Measurements from ENCODE around the gene RBMX2.
A peak's percentile ranks its signal among the peaks of the same experiment; 100 is the strongest.
"Not testable (repeated sequence)": the region's sequence is repeated elsewhere in the genome, so short reads cannot be mapped to it uniquely, and the experiment has no call there.

RBMX2 gene, protein sequence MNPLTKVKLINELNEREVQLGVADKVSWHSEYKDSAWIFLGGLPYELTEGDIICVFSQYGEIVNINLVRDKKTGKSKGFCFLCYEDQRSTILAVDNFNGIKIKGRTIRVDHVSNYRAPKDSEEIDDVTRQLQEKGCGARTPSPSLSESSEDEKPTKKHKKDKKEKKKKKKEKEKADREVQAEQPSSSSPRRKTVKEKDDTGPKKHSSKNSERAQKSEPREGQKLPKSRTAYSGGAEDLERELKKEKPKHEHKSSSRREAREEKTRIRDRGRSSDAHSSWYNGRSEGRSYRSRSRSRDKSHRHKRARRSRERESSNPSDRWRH

DNA sequence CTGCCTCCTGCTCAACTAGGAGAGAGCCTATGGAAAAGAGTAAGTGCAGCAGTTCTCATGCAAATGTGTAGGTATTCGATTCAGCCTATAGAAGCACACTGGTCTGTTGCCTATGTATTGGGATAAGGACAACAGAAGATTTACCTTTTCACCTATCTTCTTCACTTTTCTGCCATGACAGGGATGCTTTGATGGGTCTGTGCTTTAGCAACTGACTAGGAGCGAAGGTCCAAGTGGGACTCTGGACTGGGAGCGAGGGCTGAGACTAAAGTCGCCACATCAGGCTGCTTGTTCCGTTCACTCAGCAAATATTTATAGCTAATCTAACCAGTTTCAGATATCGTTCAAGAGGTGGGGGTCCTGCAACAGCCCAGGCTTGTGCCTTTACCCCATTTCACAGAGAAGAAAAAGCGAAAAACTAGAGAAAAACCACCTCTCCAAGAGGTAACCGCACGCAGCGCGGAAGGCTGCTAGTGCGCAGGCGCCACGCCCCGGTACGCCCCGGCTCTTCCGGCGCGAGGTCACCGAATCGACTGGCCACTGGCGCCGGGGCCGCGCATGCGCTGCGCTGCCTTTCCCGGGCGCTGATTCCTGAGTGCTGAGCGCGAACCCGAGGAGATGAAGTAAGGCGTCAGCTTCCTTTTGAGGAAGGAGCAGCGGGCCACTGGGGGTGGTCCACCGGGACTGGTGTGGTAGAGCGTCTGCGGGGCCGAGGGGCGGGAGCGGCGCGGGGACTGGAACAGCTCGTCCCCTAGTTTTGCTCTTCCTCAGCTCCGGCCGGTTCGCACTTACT lies at the start of gene RBMX2:
TSS of gene RBMX2 (plus strand) at position 573 of the 793 bp plus-strand sequence. CDS start at position 619, 46 bp downstream.
- peak; percentile 29 to 49 (median 38) for DNase-seq (ENCODE audit: low read depth in 3 of 3, low spot score in 1 of 3)

DNA sequence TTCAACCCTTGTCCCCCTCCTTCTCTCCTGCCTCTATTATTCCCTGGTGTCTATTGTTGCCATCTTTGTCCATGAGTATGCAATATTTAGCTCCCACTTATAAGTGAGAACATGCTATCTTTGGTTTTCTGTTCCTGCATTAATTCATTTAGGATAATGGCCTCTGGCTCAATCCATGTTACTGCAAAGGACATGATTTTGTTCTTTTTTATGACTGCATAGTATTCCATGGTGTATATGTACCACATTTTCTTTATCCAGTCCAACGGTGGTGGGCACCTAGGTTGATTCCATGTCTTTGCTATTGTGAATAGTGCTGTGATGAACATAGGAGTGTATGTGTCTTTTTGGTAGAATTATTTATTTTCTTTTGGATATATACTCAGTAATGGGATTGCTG lies 49.7 kb upstream of the RBMX2 start:
- not testable (repeated sequence) for DNase-seq (ENCODE audit: low read depth in 3 of 3, low spot score in 1 of 3)

DNA sequence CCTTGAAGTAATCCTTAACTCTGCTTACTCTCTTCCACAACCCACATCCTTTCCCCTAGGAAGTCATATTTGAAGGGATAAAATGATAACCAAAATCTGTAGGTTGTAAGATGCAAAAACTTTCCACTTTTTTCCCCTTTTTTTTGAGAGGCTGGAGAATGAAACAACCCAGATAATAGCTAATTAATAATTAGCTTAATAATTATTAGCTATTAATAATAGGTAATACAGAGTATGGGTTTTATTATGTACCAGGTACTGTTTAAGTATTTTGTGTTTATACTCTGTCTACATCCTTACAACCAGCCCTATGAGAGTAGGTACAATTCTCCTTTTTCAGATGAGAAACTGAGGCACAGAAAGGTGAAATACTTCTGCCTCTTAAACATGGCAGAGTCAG lies 25.7 kb upstream of the RBMX2 start:
- no peak for DNase-seq (ENCODE audit: low read depth in 3 of 3, low spot score in 1 of 3)

GRCh38 chrX:130378024-130378669 lies 23.6 kb upstream of the RBMX2 start:
- DNase-seq (ENCODE audit: low read depth in 3 of 3, low spot score in 1 of 3): no peak

DNA sequence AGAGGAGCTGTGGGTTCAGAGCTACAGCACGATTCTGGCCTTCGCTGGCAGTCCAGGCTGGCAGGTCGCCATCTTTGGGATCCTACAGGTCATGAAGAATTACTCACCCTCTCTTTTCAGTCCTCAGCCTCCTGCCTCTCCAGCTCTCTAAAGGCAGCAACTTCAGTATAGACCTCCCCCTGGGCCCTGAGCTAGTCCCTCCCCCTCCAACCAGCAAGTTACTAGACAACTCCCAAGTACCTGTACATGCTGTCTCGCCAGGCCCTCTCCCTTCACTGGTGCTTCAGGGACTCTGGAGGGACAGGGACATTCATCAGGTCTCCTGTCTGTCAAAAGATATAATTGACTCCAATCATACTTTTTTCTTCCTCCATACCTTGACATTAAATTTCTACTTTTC lies 16.3 kb upstream of the RBMX2 start, which contains the start of gene GPR119:
TSS of gene GPR119 (minus strand) at position 155 of the 400 bp plus-strand sequence. CDS start 227 bp downstream, outside the sequence.
- no peak for DNase-seq (ENCODE audit: low read depth in 3 of 3, low spot score in 1 of 3)

DNA sequence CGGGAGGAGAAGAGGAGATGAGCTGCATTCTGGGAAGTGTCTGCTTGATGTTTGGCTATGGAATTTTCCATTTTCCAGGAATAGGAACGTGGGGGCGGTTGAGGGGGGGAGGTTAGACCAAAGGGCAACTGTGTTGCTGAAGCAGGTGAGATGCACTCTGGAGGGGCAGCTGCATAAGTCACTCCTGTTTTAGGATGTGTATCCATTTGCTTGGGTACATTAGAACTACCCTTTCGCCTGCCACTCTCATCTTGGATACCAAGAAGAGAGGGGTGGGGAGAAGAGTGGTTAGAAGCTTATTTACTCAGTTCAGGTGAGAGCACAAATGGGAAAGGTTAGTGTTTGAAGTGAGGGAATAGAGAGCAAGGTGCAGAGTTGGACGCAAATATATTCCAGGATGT lies 15.4 kb upstream of the RBMX2 start:
- DNase-seq (ENCODE audit: low read depth in 3 of 3, low spot score in 1 of 3): no peak

- no peak for DNase-seq (ENCODE audit: low read depth in 3 of 3, low spot score in 1 of 3)
Measured at GRCh38 chrX:130393451-130394074, 8.2 kb upstream of the RBMX2 start.

DNA sequence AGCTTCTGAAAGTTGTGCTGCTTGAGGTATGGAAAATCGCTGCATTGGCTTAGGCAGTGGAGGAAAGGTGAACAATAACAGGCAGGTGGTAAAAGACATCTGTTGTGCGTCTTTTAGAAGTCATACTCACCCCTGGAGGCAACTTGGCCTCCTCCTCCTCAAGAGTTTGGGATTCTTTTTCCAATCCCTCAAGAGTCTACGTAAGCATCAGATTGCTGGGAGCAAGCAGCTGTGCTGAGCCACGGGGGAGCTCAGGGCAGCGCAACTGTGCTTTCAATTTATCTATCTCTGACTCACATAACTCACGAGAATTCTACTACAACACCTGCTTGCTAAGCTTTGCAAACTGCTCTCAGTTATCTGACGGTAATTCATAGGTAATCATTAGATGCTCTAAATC lies 6.4 kb upstream of the RBMX2 start:
- DNase-seq (ENCODE audit: low read depth in 3 of 3, low spot score in 1 of 3): no peak

- no peak for DNase-seq (ENCODE audit: low read depth in 3 of 3, low spot score in 1 of 3)
Measured at GRCh38 chrX:130402208-130402684, 459 bp downstream of the RBMX2 start.

DNA sequence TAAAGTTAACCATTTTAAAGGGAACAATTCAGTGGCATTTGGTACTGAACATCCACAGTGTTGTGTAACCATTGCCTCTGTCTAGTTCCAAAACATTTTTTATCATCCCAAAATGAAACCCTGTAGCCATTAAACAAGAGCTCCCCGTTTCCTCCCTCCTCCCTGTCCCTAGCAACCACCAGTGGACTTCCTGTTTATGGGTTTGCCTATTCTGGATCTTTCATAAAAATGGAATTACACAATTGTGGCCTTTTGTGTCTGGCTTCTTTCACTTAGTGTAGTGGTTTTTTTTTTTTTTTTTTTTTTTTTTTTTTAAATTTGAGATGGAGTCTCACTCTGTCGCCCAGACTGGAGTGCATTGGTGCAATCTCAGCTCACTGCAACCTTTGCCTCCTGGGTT lies 11.6 kb downstream of the RBMX2 start:
- no peak for DNase-seq (ENCODE audit: low read depth in 3 of 3, low spot score in 1 of 3)

DNA sequence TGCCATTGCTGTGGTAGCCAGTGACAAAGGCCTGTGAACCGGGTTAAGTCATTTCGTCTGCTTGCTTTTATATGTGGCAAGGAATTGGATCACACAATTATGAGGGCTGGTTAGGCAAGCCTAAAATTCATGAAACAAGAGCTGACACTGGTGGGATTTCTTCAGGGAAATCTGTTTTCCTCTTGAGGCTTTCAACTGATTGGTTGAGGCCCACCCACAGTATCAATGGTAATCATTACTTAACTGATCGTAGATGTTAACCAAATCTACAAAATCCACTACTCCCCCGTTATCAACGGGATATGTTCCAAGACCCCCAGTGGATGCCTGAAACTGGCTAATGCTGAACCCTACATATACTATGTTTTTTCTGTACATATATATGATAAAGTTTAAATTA lies 13.0 kb downstream of the RBMX2 start:
- DNase-seq (ENCODE audit: low read depth in 3 of 3, low spot score in 1 of 3): no peak

DNA sequence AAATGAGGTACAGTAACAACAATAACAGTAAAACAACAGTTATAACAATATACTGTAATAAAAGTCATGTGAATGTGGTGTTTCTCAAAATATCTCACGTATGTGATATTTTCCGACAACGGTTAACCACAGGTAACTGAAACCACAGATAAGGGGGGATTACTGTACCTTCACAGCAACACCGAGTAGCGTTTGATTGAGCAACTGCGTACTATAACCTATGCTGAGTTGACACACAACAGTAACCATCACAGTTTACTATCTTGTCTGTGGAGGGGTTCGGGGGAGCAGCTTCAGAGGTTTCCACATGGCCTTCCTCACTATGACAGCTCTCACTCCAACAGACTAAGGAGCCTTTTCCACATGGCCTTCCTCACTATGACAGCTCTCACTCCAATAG lies 13.4 kb downstream of the RBMX2 start:
- DNase-seq (ENCODE audit: low read depth in 3 of 3, low spot score in 1 of 3): no peak

- no peak for DNase-seq (ENCODE audit: low read depth in 3 of 3, low spot score in 1 of 3)
Measured at GRCh38 chrX:130416785-130417184, 15.0 kb downstream of the RBMX2 start.

DNA sequence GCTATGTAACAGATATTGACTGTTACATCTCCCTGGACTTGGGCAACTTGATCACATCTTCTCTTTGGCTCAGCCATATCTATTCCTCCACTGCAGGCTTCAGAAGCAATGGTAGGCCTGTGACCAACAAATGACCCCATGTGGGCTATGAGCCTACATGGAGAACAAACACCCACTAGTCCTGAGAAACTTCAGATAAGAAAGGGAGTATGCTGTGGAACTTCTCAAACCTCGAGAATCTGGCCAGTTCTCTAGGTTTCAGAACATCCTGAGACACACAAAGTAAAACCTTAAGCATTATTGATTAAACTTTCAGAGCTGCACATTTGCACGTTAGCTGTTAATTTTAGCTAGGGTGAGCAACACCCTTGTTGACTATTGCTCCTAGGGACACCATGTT lies 16.3 kb downstream of the RBMX2 start:
- no peak for DNase-seq (ENCODE audit: low read depth in 3 of 3, low spot score in 1 of 3)

DNA sequence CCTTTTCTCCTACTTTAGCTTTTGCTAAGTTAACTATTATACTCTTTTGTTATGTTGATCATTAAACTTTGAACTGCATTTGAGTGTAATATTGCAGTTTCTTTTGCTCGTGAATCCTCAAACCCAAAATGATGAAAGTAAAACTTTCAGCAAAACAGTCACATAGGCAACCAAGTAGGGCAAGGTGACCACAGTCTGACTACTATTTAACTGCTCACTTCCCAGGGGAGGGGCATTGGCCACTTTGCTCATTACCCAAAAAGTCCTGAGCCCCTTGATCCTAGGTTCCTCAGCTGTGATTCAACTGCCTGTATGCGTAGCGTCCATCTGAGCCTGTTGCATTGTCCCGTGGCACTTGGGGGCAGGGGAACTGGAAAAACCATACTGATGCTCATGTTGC lies 17.0 kb downstream of the RBMX2 start:
- DNase-seq (ENCODE audit: low read depth in 3 of 3, low spot score in 1 of 3): no peak

GRCh38 chrX:130419263-130419662 lies 17.5 kb downstream of the RBMX2 start:
- no peak for DNase-seq (ENCODE audit: low read depth in 3 of 3, low spot score in 1 of 3)

GRCh38 chrX:130426531-130426930 lies 24.7 kb downstream of the RBMX2 start:
- DNase-seq (ENCODE audit: low read depth in 3 of 3, low spot score in 1 of 3): no peak

GRCh38 chrX:130429236-130429635 lies 27.4 kb downstream of the RBMX2 start:
- DNase-seq (ENCODE audit: low read depth in 3 of 3, low spot score in 1 of 3): not testable (repeated sequence)

GRCh38 chrX:130435937-130436336 lies 34.1 kb downstream of the RBMX2 start:
- no peak for DNase-seq (ENCODE audit: low read depth in 3 of 3, low spot score in 1 of 3)

DNA sequence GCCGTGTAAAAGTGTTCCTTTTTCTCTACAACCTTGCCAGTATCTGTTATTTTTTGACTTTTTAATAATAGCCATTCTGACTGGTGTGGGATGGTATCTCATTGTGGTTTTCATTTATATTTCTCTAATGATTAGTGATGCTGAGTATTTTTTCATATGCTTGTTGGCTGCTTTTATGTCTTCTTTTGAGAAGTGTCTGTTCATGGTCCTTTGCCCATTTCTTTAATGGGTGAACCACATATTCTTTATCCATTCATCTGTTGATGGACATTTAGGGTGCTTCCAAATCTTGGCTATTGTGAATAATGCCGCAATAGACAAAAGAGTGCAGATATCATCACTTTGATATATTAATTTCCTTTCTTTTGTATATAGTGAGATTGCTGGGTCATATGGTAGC lies 36.2 kb downstream of the RBMX2 start:
- DNase-seq (ENCODE audit: low read depth in 3 of 3, low spot score in 1 of 3): not testable (repeated sequence)

DNA sequence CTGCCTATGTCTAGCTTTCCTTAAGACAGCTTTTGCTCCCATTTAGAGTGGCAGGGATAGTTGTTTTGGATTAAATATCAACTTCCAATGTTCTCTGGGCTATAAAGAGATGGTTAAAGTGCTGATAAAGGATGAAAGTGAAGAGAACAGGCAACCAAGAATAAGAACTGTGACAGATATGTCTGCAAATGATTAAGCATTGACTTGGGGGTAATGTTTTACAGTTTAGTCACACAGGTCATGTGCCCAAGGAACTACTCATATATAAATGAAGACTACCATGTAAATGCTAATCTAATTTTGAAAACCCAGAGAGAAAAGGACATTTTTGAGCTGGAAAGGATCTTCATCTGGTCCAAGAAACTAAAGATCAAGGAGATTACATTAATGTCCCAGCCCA lies 42.1 kb downstream of the RBMX2 start:
- no peak for DNase-seq (ENCODE audit: low read depth in 3 of 3, low spot score in 1 of 3)
